ENCODE data around the gene RING1.

- TF ChIP-seq CTCF (IDR thresholded peaks at IDR 0.05; ENCODE audit: low read length) (no peak), EZH2 (IDR thresholded peaks at IDR 0.05; ENCODE audit: borderline replicate concordance, low read length) (no peak)
These were observed 40.1 kb upstream of the RING1 start for GRCh38 chr6:33168284-33168601.
